Stimulated activated CD4-positive, alpha-beta T cell treated with anti-CD3 and anti-CD28 coated beads, TNF-alpha, amount 100 ng/mL, for 1 hour (primary cell): Measurements from ENCODE around the gene LRRC4C.

Experiments used
- DNase-seq, 3 donors: peaks; one replicate each; pipeline ENCODE4 v3.0.0-alpha.2; 2020; ENCODE audit warnings: low read depth in 3 of 3, low spot score in 1 of 3

LRRC4C gene

DNA sequence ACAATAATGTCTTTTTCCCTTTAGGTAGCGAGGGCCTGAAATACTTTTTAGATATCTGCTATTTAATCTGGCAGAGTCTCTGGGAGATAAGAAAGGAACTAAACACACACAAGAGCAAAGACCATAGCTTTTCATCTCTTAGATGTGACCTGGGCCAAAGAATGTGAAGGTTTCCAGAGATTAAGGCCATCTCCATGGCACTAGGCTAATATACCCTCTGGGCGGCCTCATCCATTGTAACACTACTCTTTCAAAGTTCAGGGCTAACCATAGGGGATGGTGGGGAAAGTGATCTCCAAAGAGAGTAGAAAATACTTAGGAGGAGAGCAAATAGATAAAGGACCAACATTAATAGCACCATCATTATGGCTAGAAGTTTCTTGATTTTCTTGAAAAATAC is 326.4 kb downstream of the LRRC4C start:
- no peak for DNase-seq

DNA sequence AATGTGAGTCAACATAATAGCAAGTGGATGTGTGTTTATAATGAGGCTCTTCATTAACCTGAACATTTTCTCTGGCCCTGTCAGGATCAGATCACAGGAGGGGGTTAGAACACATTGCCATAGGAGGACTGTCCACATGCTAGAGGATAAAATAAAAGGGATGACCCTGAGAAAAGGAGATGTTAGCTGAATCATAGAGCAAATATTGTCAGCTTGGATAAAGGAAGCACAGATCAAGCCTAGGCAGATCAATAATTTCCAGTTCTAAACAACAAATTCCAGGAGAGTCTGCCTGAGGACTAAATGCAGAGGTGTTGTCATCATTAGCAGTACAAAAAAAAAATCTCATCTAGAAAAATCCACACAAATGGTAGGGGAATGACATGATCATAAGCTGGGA is 337.9 kb downstream of the LRRC4C start:
- no peak for DNase-seq

DNA sequence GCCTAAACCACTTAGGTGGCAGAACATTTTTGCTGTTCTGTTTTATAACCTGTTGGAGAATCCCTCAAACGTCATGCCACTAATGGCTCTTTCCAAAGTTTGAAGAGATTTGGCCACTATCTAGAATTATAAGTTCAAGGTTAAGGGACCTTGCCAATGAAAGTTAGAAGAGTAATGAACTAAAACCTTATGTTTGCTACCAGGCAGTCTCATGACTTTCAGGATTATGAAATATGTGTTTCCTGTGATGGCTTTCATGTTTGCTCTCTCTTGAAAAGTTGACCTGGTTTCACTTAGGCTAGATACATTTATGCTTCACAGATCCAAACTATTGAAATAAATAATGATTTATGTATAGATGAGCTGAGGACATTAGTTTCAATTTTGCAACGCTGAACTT is 340.0 kb downstream of the LRRC4C start:
- DNase-seq, result no peak

DNA sequence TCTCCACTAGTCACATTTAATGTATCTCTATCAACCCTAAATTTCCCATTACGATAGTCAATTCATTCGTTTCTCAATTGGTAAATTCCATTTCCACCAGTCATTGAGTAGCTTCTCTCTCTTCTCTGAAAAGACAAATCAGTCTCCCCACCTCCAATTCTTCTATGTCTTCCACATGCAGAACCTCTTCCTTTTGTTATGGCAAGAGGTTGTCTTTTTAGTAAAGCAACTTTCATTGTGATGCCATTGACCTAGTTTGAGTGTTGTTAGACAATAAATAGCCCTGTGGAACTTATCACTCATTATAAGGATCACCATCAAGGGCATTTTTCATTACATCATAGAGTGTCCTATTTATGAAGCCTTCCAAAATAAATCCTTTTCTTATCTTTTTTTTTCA is 340.9 kb downstream of the LRRC4C start:
- DNase-seq, result no peak

DNA sequence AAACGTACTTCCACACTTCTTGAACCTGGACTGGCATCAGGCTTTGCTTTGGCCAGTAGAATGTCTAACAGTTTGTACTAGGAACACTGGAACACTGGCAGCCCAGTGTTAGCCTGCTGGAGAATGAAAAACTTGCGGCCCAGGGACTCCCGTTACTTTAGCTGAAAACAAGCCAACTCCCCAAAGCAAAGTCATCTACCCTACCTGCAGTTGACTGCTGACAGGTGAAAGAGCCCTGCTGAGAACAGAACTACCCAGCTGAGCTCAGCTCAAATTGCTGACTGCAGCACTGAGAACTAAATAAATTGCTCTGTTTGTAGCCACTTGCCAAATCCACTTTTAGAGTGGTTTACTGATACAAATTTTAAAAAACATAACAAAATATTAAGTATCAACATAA is 342.5 kb downstream of the LRRC4C start:
- no peak for DNase-seq

DNA sequence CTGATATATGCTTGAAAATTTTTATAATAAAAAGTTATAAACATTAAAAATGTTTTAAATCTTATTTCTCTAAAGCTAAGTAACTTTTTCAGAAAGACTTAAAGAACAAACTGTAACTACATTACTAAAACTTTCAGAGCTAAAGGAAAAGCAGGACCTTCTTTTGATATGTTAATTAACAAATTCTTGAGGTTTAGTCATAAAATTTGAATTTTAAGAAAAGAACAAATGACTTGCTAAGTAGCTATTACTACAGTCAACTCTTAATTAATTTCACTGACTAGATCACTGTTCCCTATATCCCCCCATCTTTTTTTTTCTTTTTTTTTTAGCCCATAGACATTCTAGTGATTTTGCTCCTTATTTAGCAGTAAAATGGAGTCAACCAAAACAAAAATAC is 344.4 kb downstream of the LRRC4C start:
- DNase-seq, result no peak

DNA sequence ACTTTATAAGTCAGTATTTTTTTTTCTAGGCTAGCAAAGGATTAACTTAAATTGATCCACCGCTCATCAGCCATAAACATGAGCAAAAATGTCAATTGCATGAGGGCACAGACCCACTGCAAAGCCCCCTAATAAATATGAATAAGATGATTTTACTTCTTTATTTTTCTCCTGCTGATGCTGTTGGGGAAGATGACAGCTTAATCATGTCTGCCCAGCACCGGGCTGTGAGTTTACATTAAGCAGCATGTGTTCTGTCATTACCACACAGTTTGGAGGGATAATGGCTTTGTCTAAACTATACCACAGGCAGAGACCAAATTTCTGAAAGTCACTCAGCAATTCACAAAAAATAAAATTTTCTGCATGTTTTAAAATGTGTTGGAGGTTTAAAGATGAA is 346.3 kb downstream of the LRRC4C start:
- no peak for DNase-seq

DNA sequence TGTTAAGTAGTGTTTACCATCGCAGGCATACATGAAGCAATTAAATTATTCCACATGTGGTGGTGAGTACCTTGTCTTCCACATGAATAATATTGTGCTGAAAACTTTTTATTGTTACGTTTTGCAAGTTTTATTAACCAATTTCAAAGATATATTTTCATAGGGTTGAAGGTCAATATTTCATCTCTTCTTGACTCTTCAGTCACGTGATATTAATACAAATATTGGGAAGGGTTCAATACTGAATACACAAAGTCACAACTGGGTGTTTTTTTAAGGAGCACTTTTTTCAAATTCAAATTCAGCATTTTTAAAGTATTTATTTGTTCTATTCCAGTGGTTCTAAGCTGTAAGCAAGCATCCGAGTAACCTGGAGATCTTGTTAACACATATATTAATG is 348.9 kb downstream of the LRRC4C start:
- no peak for DNase-seq

DNA sequence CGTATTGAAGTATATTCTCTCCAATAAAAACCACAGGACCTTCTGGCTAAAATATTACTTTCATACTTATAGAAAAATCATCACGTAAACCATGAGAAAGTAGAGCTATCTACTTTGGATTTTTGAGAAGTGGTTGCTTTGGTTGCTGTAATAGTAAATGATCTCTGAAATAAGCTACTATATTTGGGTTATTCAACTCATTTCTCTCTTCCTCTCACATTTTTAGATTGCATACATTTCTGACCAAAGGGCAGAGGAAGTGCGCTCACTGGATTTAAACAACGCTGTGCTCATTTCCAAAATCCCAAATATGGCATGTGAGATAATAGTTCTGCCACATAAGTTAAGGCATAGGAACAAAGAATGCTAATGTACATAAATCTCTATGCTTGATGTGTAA is 357.0 kb downstream of the LRRC4C start:
- DNase-seq, result no peak

DNA sequence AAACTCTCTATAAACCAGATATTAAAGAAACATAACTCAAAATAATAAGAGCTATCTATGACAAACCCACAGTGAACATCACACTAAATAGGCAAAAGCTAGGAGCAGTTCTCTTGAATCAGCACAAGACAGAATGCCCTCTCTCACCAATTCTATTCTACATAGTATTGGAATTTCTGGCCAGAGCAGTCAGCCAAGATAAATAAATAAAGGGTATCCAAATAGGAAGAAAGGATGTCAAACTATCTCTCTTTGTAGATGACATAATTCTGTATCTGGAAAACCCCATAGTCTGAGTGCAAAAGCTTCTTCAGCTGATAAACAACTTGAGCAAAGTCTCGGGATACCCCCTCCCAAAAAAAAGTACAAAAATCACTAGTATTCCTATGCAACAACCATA is 359.8 kb downstream of the LRRC4C start:
- DNase-seq, result no peak

DNA sequence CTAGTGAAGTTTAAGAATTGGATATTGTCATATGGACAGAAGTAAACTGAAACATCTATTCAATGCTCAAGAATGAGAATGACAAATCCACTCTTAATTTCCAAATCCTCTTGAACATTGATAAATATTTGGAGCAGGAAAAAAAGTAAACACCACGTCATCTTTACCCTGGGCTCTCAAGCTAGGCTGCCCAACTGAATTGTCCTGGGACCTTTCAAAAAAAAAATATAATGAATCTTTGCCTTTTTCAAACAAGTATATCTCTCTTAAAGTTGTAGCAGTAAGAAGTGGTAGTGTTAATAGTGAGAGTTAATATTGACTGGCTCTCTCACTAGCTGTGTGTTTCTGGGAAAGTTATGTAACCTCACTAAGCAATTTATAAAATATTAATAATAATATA is 374.3 kb downstream of the LRRC4C start:
- no peak for DNase-seq

DNA sequence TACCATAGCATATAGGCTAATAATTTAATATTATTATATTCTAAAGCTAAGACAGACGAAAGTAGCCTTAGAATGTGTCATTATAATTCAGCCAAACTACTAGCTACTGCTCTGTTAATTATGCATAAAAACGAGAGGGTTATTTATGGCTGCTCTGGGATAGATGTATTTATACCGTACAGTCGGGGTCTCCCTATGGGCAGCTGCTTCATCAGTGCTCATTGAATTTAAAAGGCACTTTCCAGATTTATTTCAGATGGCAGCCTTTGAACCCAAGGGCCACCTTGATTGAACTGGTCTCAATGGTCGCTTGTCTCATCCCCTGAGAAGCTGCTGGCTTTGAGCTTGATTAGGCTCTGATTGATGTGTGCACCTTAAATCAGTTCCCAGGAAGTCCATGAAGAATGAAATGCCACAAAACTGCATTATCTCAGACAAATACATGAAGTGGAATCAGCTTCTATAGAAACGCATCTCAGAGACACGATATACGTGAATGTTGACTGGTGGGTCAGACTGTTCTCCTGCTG is 377.6 kb downstream of the LRRC4C start:
- DNase-seq, result no peak

DNA sequence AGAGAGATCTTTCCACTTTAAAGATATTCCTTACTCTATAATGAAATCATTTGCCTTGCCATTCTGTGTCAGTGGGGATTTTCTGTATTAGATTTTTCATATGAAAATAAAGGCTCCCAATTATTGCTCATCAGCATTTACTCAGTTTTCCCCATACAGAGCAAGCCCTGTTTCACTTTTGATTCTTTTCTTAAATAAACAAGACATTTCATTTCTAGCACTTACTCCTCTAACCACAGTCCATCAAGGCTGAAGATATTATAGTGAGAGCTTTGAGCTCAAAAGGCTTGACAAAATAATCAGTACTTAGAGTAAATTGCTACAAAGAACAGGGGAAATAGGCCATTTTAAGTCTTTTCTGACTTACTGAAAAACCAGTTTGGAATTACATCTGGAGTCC is 385.1 kb downstream of the LRRC4C start:
- no peak for DNase-seq

DNA sequence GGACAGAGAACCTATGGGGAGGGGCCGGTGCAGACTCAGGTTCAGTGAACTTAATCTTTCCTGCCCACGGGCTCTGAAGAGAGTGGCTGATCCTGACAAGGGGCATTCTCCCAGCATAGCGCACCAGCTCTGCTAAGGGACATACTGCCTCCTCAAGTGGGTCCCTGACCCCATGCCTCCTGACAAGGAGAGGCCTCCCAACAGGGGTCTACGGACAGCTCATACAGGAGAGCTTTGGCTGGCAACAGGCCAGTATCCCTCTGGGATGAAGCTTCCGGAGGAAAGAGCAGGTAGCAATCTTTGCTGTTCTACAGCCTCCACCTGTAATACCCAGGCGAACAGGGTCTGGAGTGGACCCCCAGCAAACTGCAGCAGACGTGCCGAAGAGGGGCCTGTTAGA is 394.0 kb downstream of the LRRC4C start:
- DNase-seq, result no peak

DNA sequence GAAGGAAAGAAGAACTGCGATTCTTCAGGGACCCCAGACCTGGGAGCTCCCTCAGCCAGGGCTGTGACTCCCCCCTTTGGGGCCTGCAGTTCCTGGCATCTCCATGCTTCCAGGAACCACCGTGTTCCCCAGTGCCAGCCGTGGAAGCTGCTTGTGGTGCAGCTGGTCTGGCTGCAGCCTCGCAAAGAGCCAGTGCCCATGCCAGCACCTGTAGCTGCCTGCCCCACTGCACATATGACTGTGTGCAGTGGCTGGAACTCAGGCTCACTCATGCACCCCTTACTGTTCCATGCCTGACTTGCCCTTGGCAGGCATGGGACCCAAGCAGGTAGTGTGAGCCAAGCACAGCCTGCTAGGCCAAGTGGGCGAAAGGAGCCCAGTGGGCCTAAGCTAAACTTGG is 401.3 kb downstream of the LRRC4C start:
- DNase-seq, result no peak

DNA sequence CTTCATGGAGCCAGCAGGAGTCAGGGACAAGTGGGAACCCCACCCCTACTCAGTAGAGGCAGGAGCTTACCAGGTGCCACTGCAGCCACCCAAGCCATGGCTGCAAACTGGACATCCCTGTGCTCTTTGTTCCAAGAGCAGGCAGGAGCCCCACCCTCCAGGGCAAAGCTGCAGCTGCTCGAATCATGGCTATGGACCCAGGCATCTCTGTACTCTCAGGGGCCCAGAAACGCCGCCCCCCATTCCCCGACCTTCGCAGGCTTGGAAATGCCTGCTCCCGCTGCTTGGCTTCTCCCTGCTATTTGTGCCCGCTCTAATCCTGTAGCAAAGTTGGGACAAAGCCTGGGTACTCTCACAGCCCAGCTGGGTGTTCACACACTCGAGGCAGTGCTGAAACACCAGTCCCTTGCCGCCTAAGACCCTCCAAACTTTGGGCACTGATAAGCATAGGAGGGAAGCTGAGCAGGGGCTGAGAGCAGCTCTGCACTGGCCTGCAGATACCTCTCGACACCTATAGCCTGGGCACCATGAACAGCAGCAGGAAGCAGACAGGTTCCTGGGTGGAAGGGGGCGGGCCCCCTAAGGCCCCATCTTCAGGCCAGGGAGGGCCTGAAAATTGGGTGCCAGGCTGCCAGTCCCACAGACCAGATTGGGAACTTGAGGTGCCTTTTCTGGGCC is 402.4 kb downstream of the LRRC4C start:
- no peak for DNase-seq

DNA sequence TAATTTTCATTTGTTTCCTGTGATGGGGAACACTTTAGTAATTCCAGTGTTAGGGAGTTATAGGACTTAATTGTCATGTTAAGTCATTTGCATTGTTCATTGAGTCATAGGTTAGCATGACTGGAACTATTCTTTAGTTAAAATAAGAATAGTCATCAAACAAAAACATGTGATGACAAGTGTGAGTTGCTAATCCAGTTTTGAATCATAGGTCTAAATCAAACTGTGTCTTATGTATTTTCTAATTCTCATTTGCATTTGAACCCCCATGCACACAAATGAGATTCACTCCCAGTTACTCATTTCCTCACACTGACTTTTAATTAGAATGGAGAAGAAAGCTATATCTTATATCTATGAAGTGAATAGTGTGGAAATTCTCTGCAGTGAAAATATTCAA is 405.6 kb downstream of the LRRC4C start:
- no peak for DNase-seq

DNA sequence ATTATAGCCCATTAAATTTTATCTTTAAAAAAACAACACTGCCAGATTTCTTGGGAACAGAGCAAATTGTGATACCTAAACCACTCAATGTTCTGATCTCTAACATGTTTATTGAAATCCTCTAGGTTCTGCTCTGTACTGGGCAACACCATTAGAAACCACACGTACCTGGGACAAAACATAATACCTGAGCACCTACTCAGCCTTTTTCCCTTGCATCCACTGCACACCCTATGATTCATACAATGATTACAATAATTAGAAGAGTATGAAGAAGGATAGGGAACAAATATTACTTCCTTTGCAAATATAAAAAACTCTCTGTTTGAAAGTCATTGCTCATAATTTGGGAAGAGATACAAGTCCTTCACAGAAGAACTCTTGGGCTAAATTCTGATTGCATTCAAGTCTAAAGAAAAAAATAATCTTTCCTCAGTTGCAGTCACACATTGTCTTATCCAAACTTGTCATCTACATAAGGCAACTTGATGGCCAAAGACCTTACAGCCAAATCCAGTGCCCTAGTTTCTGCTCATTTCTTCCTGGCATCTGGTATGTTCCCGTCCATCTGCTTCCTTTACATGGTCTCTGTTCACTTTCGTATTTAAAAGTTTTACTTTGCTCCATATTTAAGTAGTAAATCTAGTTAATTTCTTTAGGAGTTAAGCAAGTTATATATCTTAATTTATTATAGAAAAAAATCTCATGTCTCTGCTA is 407.4 kb downstream of the LRRC4C start:
- no peak for DNase-seq

DNA sequence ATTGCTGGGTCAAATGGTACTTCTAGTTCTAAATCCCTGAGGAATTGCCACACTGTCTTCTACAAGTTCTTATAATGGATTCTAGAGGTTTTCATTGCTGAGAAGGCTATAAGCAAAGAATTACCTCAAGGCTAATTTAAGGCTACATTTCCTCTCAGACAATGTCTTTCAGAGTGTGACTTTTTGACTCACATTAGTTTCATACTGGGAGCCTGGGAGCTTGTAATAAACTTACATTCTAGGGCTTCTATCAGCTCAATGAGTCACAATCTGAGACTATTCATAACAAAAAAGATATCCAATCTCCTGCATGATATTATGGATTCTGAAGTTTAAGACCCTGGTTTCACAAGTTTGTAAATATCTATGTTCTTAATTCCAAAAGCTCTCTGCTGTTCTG is 408.7 kb downstream of the LRRC4C start:
- no peak for DNase-seq

DNA sequence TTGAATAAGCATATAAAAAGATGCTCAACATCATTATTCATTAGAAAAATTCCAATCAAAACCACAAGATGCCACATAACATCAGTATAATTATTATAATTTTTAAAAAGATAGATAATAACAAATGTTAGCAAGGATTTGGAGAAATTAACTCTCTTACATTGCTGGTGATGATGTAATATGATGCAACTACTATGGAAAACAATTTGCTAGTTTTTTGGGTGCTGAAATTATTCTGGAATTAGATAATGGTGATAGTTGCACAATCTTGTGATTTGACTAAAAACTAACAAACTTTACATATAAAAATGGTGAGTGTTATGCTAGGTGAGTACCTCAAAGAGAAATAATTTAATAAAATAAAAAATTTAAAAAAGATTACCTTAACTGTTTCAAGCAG is 412.2 kb downstream of the LRRC4C start:
- DNase-seq, result no peak

DNA sequence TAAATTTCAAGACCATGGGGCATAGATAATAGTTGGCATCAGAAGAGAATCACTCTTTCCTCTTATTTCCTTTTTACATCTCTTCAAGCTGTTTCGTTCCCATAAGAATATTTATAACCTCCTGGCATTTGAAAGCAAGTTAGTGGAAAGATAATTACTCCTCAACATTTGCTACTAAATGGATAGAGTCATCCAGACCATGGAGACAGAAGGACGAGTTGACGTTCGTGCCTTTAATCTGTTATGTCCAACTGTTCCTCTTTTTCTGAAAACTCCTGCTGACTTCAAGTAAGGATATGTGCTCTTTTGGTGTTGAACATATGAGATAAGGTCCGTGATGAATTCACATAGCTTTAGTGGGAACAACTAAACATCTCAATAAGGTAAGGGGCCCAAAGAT is 414.2 kb downstream of the LRRC4C start:
- DNase-seq, result no peak

DNA sequence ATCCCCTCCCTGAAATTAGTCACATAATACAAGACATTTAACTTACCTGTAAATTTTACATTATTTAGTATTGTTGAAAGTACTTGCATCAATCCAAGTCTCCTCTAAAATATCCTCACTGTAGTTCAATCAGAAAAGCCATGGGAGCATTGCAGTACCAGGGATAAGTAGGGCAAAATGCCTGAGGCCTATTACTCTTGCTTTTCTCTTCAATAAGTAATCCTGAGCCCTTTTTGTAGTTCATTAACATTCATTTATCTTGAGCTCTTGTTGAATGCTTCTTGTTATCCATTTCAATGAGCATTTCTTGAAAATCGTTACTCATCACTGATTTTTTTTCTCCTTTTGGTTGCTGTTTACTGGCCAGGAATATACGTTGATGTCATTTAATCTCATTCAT is 414.7 kb downstream of the LRRC4C start:
- DNase-seq, result no peak

DNA sequence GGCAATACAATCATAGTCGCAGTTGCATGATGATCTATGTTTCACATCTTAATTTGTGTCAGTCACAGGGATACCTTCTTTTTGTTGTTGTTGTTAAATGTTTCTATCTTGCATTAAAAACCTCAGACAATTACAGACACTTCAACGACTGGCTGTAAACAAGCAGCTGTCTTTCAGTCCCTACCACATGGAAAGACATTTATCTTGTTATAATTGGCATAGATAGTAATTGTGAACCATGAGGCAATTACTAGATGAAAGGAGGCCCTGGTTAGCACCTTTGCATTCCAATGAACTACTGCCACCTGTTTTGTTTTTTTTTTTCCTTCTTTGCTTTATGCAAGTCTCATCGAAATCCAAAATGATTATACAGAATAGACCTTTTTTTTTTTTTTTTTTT is 416.8 kb downstream of the LRRC4C start:
- no peak for DNase-seq
